Epidermal melanocyte (primary cell): ENCODE data around the gene VMAC.
A peak's percentile ranks its signal among the peaks of the same experiment; 100 is the strongest.
"Not testable (repeated sequence)": the region's sequence is repeated elsewhere in the genome, so short reads cannot be mapped to it uniquely, and the experiment has no call there.

Source experiments
- DNase-seq: peaks from one replicate; pipeline ENCODE4 v3.0.0; 2011; ENCODE audit warnings: low spot score; ENCODE audit not compliant: insufficient read length

Gene VMAC, protein sequence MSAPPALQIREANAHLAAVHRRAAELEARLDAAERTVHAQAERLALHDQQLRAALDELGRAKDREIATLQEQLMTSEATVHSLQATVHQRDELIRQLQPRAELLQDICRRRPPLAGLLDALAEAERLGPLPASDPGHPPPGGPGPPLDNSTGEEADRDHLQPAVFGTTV

DNA sequence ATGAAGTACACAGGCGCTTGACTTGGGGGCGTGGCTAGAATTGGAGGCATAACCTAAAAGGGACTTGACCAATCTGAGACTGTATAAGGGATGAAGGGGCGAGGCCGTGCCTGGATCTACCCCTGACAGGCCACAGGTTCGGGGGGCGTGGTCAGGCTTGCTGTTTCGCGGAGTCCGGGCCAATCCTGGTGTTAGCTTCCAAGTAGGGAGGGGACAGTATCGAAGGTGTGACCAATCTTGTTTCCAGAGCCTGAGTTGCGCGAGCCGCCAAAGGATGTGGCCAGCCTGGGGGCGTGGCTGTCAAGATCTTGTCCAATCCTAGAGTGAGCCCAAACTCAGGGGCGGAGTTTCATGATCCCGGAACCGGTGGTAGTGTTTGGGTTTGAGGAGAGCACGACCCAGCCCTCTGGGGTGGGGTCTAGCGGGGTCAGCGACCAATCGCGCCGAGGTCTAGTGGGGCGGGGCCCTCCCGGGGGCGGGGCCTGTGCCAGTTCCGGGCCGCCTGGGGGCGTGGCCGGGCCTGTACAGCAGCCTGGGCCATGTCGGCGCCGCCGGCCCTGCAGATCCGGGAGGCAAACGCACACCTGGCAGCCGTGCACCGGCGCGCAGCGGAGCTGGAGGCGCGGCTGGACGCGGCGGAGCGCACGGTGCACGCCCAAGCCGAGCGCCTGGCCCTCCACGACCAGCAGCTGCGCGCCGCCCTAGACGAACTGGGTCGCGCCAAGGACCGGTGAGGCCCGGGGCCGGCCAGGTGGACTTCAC is at the start of gene VMAC:
VMAC (plus strand) TSS at position 521 of the 762 bp plus-strand sequence; CDS start at position 540, 19 bp downstream.
- peak; percentile 96 for DNase-seq

DNA sequence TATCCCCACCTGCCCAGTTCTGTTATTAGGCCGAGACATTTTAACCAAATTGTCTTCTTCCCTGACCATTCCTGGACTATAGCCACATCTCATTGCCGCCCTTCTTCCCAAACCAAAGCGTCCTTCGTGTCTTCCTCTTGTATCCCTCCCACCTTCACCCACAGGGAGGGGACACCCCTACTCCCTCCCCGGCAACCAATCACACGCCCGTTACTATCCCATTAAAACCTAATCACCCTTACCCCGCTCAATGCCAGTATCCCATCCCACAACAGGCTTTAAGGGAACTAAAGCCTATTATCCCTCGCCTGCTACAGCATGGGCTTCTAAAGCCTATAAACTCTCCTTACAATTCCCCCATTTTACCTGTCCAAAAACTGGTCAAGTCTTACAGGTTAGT is 49.5 kb upstream of the VMAC start:
- DNase-seq, result peak; percentile 2

DNA sequence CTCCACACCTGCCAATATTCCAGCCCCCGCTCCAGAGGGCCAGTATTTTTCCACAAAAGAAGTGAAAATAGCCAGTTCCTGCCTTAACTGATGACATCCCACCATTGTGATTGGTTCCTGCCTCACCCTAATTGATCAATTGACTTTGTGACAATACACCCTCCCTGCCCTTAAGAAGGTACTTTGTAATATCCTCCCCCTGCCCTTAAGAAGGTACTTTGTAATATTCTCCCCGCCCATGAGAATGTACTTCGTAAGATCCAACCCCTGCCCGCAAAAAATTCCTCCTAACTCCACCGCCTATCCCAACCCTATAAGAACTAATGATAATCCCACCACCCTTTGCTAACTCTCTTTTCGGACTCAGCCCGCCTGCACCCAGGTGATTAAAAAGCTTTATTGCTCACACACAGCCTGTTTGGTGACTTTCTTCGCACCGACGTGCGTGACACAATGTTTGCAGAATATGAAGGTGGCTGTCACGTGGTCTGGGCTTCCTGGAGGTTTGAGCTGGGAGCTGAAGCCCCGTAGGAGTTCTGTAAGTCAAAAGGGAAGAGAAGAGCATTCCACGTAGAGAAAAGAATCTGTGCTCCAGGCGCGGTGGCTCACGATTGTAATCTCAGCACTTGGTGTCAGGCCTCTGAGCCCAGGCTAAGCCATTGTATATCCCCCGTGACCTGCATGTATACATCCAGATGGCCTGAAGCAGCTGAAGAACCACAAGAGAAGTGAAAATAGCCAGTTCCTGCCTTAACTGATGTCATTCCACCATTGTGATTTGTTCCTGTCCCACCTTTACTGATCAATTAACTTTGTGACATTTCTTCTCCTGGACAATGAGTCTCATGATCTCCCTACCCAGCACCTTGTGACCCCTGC is 47.2 kb upstream of the VMAC start:
- DNase-seq, result no peak

DNA sequence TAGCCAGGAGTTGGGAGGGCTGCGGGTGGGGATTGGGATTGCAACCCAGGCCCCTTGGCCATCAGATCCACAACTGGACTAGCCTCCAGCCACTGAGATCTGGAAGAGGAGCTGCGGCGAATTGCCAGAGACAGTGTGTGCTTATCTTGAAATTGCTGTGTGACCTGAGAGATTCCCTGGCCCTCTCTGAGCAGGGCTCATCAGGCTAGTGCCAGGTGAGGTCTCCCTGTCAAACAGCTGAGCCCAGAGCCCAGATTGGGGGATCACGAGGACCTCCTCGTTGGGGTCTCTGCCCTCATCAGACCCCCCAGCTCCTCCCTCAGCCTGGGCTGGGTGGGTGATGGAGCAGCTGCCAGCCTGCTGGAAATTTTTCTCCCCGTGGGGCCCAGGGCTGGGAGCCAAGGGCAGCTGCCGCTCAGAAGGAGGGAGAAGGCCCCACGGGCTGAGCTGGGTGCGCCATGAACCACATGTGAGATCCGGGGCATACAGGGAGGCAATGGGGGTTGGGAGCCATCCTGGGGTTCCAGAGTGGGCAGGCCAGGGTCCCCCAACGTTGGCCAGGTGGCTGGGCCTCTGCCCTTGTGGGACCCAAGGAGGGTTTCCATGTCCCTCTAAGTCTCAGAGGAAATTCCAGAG is 41.5 kb upstream of the VMAC start:
- no peak for DNase-seq

DNA sequence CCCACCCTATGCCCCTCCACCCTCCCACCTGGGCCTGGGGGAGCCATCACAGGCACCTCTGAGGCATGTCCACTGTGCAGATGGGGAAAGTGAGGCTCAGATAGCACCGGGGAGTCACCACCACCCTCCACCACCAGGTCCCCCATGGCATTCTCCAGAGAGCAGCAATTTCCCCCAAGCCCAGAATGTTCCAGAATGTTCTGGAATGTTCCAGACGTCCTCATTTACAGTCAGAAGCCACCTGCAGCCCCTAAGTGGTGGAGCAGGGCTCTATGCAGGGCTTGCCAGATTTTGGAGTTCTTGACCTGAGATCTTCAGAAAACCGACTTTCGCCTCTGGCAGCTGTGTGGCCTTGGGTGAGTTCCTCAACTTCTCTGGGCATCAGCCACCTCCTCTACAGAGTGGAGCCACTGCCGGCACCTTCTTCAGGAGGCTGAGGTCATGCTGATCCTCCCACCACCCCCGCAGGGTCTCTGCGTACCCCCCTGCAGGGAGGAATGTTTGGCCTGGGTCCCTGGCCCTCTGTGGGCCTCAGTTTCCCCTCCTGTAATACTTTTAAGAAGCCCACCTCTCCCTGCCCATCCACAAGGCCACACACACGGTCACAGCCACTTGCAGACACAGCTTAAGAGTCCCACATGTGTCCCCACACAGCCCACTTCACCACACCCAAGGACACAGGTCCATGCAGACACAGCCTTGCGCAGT is 40.5 kb upstream of the VMAC start:
- DNase-seq, result no peak

DNA sequence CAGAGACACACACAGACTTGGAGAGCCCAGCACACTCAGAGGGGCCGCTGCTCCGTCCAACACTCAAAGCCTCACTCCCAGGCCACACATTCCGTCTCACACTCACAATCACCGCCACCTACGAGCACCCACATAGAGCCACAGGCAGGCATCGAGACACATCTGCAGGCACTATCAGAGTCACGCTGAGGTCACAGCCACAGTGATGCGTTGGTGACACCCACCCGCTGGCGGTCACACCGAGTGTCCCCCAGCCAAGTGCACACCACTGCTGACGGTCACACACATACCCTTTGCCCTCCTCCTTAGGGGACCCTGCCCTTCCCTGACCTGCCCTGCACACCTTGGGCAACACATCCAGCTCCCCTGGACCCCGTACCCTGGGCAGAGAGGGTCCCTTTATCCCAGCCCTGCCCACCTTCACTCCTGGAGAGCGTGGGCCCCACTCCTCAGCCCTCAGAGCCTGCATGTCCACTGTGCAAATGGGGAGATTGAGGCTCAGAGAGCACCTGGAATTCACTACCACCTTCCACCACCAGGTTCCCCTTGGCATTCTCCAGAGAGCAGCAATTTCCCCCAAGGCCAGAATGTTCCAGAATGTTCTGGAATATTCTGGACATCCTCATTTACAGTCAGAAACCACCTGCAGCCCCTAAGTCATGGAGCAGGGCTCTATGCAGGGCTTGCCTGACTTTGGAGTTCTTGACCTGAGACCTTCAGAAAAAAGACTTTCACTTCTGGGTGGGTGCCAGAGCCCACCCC is 39.8 kb upstream of the VMAC start:
- no peak for DNase-seq

DNA sequence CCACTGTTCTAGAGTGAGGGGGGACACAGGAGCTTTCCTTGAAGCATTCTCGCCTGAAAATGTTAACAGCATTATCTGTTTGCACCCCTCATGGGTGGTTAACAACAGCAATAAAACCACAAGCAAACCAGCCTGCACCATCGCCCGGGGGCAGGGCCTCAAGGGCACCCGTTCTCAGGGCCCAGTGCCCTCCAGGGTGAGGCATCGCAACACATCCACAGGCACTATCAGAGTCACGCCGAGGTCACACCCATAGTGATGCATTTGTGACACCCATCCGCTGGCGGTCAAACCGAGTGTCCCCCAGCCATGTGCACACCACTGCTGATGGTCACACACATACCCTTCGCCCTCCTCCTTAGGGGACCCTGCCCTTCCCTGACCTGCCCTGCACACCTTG is 38.9 kb upstream of the VMAC start:
- no peak for DNase-seq

DNA sequence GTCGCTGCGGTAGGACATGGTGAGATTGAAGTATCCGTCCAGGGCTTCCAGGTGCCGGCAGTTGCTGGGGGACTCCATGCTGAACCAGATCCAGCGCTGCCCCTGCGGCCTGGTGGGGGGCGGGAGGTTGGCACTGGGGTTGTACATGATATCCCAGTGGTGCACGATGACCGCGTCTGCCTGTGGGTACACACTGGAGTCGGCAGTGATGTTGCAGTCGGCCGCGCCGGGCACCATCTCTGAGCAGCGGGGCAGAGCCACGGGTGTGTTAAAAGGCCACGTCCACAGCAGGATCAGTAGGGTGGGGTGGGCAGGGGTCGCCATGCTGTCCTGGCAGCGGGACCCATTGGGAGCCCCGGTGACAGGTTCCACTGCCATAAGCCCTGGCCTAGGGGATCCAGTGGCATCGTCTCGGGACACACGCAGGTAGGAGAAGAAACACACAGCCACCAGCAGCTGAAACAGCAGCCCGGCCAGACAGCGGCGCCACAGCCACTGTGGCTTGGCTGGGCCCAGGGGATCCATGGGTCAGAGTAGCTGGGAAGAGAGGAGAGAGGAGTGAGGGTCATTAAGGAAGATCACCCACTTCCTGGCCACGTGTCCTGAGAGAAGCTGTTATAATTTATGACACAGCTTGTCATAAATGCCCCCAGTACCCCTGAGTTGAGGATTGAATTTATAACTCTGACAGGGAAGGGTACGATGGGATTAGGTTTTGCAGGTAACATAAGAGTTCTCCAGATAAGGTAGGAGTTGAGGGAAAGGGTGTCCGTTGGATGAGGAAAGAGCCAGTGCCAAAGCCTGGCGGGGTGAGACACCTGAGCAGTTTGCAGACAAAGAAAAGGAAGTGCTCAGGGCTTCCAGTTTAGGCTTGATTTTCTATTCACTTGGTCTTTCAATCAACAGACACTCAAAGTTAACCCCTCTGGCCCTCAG is 37.2 kb upstream of the VMAC start:
- no peak for DNase-seq

DNA sequence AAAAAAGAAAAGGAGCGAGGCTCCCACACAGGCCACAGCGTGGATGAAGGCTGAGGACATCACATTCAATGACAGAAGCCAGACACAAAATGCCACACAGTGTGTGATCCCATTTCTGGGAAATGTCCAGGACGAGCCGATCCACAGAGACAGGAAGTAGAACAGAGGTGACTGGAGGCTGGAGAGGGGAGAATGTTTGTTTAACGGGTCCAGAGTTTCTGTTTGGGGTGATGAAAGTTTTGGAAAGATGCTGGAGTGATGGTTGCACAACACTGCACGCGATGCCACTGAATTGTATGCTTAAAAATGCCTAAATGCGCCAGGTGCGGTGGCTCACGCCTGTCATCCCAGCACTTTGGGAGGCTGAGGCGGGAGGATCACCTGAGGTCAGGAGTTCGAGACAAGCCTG is 33.7 kb upstream of the VMAC start:
- no peak for DNase-seq

DNA sequence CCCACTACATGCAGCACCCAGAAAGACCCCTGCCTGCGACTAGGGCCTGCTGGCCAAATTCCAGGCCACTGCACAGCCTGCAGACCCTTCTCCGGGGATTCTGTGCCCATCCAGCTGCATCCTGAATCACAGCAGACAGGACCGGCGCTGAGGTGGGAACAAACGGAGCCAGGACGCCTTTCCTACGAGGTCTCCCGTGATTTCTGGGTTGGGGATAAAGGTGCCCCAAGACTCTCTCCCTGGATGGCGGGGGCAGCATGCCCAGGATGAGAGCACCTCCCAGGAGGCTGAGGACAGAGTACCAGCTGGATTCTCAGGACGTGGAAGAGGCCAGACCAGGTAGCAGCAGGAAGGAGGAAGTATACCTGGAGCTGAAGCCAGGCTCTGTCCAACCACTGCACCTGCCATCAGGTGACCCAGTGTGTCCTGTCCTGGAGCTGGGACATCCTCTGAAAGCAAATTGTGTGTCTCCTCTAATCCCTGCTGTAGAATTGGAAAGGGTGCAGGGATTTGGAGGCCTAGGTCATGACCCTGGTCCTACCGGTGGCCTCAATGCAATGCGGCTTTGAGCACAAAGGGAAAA is 31.0 kb upstream of the VMAC start:
- no peak for DNase-seq

DNA sequence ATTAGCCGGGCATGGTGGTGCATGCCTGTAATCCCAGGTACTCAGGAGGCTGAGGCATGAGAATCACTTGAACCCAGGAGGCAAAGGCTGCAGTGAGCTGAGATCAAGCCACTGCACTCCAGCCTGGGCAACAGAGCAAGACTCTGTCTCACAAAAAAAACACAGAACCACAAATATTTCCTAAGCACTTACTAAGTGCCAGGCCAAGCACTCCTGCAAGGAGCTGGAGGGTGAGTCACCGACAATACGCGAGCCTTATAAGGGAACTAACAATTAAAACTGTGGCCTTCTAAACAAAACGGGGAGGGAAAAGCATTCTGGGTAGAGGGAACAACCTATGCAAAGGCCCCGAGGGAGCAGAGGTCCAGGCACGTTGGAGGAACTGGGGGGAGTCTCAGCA is 30.2 kb upstream of the VMAC start:
- not testable (repeated sequence) for DNase-seq

DNA sequence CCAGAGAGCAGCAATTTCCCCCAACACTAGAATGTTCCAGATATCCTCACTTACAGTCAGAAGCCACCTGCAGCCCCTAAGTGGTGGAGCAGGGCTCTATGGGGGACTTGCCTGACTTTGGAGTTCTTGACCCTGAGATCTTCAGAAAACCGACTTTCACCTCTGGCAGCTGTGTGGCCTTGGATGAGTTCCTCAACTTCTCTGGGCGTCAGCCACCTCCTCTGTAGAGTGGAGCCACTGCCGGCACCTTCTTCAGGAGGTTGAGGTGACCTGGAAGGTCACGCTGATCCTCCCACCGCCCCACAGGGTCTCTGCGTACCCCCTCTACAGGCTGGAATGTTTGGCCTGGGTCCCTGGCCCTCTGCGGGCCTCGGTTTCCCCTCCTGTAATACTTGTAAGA is 27.2 kb upstream of the VMAC start:
- DNase-seq, result no peak

DNA sequence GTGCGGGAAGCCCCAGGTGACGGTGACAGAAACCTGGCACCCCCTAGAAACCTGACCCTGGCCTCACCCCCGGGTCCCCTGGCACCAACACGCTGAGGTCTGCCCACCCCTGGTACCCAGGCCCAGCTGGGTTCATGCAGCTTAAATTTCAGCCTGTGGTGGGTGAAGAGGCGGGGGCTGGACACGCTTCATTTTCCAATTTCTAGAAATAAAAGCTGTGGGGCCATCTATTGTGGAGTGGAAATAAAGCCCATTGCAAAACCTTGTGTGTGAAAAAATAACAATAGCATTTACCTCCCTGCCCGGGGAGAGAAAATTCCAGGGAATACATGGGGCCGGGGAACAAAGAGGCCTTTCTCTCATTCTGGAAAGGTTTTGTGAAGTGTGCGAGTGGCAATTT is 26.8 kb upstream of the VMAC start:
- DNase-seq, result no peak

DNA sequence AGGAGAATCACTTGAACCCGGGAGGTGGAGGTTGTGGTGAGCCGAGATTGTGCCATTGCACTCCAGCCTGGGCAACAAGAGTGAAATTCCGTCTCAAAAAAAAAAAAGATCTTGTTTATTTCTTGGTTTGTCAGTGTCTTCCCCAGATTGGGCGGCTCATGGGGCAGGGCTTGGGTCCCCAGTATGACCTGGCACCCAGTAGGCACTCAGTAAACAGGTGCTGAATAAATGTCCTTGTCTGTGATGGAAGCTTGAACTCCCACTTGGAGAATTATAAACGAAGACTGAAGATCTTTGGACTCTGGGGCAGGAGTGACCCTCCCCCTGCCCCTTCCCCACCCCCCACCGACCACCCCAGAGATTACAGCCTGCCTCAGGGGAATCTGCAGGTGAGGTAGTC is 24.5 kb upstream of the VMAC start:
- no peak for DNase-seq

DNA sequence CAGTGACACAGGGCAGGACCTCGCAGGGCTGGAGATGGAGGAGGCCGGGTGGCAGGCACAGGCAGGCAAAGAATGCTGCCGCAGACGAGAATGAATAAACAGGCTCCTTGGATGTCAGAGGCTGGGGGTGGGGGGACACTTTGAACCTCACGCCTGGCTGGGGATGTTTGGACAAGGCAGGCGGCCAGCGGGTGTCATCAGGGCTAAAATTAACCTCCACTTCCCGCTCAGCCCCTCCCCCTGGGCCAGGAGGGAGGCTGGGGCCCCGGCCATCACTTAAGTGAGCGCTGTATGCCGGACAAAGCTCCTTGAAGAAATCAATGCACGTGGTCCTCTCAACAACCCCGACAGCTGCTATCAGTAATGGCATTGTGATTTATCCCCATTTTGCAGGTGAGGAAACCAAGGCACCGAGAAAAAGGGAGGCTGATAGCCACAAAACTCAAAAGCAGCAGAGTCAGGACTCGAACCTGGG is 24.0 kb upstream of the VMAC start:
- DNase-seq, result no peak

DNA sequence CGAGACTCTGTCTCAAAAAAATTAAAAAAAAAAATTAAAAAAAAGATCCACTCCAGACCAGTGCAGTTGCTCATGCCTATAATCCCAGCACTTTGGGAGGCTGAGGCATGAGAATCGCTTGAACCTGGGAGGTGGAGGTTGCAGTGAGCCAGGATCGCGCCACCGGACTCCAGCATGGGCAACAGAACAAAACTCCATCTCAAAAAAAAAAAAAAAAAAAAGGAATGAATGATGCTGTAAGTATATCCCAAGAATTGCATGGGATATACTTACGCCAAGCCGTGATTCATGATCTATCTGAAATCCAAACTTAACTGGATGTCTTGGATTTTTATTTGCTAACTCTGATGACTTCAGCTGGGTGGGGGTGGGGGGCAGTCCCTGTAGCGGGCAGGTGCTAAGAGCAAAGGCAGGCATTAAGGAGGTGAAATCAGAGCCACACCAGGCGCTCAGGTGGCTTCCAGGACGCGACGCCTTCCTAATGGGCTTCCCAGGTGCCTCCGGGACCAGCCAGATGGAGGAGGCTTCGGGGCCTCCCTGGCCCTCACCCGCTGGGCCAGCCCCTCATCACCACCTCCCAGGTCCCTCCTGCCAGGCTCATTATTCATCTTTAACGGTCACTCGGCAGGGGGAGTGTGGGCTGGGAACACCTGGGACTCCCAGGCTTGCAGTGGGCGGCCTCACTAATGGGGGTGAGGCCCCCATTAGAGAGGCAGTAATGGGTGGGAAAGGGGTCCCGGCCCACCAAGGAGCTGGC is 23.0 kb upstream of the VMAC start:
- DNase-seq, result no peak

DNA sequence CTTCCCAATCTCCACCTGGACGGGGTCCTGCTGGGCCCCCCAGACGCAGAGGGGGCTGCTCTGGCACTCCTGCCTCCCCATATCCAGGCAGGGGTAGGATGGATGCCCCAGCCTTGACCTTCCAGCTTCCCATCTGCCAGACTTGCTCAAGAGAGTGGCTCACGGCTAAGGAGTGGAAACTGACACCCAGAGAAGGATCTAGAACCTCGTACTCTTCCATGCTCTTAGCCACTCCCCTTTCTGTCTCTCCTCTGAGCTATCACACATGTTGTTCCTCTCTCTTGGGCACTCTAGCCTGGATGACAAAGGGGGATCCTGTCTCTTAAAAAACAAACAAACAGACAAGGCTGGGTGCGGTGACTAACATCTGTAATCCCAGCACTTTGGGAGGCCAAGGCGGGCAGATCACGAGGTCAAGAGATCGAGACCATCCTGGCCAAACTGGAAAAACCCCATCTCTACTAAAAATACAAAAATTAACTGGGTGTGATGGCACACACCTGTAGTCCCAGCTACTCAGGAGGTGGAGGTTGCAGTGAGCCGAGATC is 22.2 kb upstream of the VMAC start:
- no peak for DNase-seq
